Fibroblast of pulmonary artery (primary cell): ENCODE results near the gene SYT14.
"Not testable (repeated sequence)": the region's sequence is repeated elsewhere in the genome, so short reads cannot be mapped to it uniquely, and the experiment has no call there.

Source experiments
- DNase-seq: peaks from one replicate; pipeline ENCODE4 v3.0.0-alpha.2; 2010; ENCODE audit warnings: low read depth
- H3K4me3 ChIP-seq: replicated peaks from 2 replicates; pipeline ENCODE4 v1.5.1; 2011; ENCODE audit warnings: low read depth, mild to moderate bottlenecking, control low read depth, low read length, moderate library complexity
- CTCF ChIP-seq: IDR thresholded peaks from 2 replicates; pipeline ENCODE4 v1.5.1; 2011; ENCODE audit warnings: mild to moderate bottlenecking, control low read depth, low read length, inconsistent platforms; ENCODE audit errors: missing control alignments

Gene SYT14

GRCh38 chr1:210144736-210145135 is 206.7 kb downstream of the SYT14 start:
- no peak overlapping the region for H3K4me3 ChIP-seq
- no peak for DNase-seq
- TF ChIP-seq CTCF: no peak

DNA sequence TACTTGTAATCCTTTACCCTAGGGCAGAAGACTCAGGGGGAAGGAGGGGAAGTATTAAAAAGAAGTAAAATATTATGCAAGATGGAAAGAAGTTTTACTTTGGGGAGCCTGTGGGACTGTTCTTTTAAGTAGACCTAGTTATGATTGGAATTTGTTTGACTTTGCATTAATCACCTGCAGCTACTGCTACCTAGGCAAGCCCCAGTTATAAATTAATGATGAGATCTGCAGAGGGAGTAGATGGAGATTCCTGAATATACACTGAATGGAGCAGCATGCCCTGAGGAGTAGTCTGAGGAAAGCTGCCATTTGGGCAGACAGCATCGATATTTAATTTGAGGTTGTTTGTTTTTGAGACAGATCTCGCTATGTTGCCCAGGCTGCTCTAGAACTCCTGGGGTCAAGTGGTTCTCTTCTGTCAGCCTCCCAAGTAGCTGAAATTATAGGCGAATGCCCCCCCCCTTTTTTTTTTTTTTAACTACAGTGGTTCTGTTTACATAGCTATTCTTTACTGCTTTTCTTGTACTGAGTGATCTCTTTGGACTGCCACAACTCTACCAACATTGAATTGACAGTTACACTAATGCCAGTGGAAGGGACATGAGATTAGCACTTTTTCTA is 213.1 kb downstream of the SYT14 start:
- H3K4me3 ChIP-seq: no peak overlapping the region
- TF ChIP-seq CTCF: no peak
- DNase-seq: no peak

DNA sequence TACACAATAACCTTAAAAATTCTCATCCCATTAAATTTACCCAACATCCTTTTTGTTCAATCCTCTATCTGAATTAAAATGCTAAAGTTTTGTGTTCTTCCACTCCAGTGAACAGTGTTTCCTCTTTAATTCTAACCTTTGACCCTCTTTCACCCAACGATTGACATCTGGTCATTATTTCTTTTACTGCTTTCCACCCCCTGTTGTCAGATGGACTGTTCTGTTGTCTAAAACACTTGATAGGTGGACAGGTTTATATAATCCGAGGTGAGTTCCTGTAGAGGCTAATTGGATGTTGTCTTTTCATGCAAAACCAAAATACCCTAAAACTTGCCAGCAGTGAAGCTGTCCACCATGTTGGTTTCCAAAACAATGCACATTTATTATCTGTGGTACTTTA is 221.2 kb downstream of the SYT14 start:
- no peak for DNase-seq
- TF ChIP-seq CTCF: no peak
- no peak overlapping the region for H3K4me3 ChIP-seq

- DNase-seq: no peak
- no peak for TF ChIP-seq CTCF
- no peak overlapping the region for H3K4me3 ChIP-seq
These were observed 232.2 kb downstream of the SYT14 start for GRCh38 chr1:210170220-210170619.

GRCh38 chr1:210174133-210174532 is 236.1 kb downstream of the SYT14 start:
- no peak overlapping the region for H3K4me3 ChIP-seq
- no peak for DNase-seq
- TF ChIP-seq CTCF: no peak

DNA sequence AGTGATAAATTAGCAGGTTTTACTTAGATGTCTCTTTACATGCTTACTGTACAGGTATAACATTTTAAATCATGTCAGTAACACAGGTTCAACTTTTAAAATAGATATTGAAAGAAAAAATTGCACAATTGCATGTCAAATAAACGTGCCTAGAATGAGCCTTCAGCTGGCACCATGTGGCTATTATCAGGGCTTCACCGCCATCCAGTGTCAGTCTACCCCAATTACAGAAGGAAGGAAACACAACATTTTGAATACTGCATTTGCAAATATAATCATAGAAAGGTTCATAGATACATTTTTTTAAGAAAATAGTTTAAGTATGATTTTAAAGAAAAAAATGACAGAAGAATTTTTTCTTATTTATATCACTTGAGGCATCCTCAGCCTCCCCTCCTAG is 247.0 kb downstream of the SYT14 start:
- no peak overlapping the region for H3K4me3 ChIP-seq

DNA sequence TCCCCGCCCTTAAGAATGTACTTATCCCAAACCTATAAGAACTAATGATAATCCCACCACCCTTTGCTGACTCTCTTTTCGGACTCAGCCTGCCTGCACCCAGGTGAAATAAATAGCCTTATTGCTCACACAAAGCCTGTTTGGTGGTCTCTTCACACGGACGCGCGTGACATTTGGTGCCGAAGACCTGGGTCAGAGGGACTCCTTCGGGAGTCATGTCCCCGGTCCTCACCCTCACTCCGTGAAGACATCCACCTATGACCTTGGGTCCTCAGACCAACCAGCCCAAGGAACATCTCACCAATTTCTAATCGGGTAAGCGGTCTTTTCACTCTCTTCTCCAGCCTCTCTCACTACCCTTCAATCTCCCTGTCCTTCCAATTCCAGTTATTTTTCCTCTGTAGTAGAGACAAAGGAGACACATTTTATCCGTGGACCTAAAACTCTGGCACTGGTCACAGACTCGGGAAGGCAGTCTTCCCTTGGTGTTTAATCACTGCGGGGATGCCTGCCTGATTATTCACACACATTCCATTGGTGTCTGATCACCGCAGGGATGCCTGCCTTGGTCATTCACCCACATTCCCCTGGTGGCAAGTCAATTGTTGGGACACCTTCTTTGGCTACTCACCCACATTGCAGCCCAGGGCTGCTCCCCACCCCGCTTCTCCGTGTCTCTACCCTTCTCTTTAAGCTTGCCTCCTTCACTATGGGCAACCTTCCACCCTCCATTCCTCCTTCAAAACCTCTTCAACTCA is 250.0 kb downstream of the SYT14 start:
- peak; percentile 31 for DNase-seq
- H3K4me3 ChIP-seq: not testable (repeated sequence)

More for the DNA sequence above, 247.0 kb downstream of the SYT14 start:
- DNase-seq: no peak
- no peak for TF ChIP-seq CTCF
